Neural cell (in vitro differentiated cells): ENCODE results near the gene NKD2.

Experiments
- CTCF ChIP-seq: fragments of 450-650 bp; IDR thresholded peaks from 2 replicates; pipeline ENCODE4 v1.5.1; 2014; ENCODE audit warnings: antibody characterized with exemption, mild to moderate bottlenecking, moderate library complexity; ENCODE audit not compliant: poor library complexity, severe bottlenecking
- EP300 ChIP-seq: fragments of 450-650 bp; conservative IDR thresholded peaks from 2 replicates; pipeline ENCODE4 v1.6.1; 2014; ENCODE audit warnings: antibody characterized with exemption, mild to moderate bottlenecking, moderate library complexity; ENCODE audit not compliant: poor library complexity, severe bottlenecking
- EZH2 ChIP-seq: fragments of 200-600, 300-800 bp; shearing (Covaris generic), sonication (generic); IDR thresholded peaks from 2 replicates; pipeline ENCODE4 v1.6.1; 2014; ENCODE audit warnings: antibody characterized with exemption, low read length, borderline replicate concordance, mild to moderate bottlenecking; ENCODE audit not compliant: insufficient read depth, poor library complexity, severe bottlenecking
- MXI1 ChIP-seq: fragments of 450-650 bp; conservative IDR thresholded peaks from 2 replicates; pipeline ENCODE4 v1.6.1; 2014; ENCODE audit warnings: antibody characterized with exemption, mild to moderate bottlenecking; ENCODE audit not compliant: poor library complexity, severe bottlenecking
- POLR2AphosphoS5 ChIP-seq: IDR thresholded peaks from 2 replicates; pipeline ENCODE4 v1.6.1; 2012
- RAD21 ChIP-seq: fragments of 450-650 bp; conservative IDR thresholded peaks from 2 replicates; pipeline ENCODE4 v1.6.1; 2014; ENCODE audit warnings: antibody characterized with exemption, mild to moderate bottlenecking, moderate library complexity
- SMC3 ChIP-seq: fragments of 450-650 bp; conservative IDR thresholded peaks from 2 replicates; pipeline ENCODE4 v1.6.1; 2014; ENCODE audit warnings: antibody characterized with exemption, mild to moderate bottlenecking, moderate library complexity; ENCODE audit not compliant: poor library complexity
- TAF1 ChIP-seq: IDR thresholded peaks from 2 replicates; pipeline ENCODE4 v1.6.1; 2012; ENCODE audit warnings: low read depth
- TF ChIP-seq, protein P1 (sequence below): IDR thresholded peaks from 2 replicates; pipeline ENCODE4 v1.6.1; 2012; ENCODE audit warnings: borderline replicate concordance

- TF ChIP-seq CTCF = no peak
- no peak for TF ChIP-seq EZH2
- TF ChIP-seq, protein P1, sequence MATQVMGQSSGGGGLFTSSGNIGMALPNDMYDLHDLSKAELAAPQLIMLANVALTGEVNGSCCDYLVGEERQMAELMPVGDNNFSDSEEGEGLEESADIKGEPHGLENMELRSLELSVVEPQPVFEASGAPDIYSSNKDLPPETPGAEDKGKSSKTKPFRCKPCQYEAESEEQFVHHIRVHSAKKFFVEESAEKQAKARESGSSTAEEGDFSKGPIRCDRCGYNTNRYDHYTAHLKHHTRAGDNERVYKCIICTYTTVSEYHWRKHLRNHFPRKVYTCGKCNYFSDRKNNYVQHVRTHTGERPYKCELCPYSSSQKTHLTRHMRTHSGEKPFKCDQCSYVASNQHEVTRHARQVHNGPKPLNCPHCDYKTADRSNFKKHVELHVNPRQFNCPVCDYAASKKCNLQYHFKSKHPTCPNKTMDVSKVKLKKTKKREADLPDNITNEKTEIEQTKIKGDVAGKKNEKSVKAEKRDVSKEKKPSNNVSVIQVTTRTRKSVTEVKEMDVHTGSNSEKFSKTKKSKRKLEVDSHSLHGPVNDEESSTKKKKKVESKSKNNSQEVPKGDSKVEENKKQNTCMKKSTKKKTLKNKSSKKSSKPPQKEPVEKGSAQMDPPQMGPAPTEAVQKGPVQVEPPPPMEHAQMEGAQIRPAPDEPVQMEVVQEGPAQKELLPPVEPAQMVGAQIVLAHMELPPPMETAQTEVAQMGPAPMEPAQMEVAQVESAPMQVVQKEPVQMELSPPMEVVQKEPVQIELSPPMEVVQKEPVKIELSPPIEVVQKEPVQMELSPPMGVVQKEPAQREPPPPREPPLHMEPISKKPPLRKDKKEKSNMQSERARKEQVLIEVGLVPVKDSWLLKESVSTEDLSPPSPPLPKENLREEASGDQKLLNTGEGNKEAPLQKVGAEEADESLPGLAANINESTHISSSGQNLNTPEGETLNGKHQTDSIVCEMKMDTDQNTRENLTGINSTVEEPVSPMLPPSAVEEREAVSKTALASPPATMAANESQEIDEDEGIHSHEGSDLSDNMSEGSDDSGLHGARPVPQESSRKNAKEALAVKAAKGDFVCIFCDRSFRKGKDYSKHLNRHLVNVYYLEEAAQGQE = no peak
- no peak for TF ChIP-seq TAF1
- TF ChIP-seq POLR2AphosphoS5 = no peak
- no peak for TF ChIP-seq SMC3
- TF ChIP-seq RAD21 = no peak
- no peak for TF ChIP-seq EP300
- TF ChIP-seq MXI1 = no peak
Measured at GRCh38 chr5:1029282-1029944, 20.8 kb downstream of the NKD2 start.
